Sigmoid colon (tissue), 7 donors: Measurements from ENCODE around the gene COLEC12. TPM values are rescaled to one million over a fixed set of nuclear protein-coding genes. Genes with fewer than 3 reads are reported as not detected.

Source experiments
- DNase-seq: peaks from one replicate; pipeline ENCODE4 v3.0.0-alpha.2; 2019
- H3K27ac ChIP-seq, 4 donors: fragments of 200-600 bp; sonication (generic); one replicate each; pipeline ENCODE4 v1.5.1; 2016 to 2019; ENCODE audit warnings: mild to moderate bottlenecking in 1 of 4
- H3K27me3 ChIP-seq, 3 donors: fragments of 200-600 bp; sonication (generic); one replicate each; pipeline ENCODE4 v1.5.1; 2019; ENCODE audit warnings: mild to moderate bottlenecking in 1 of 3
- H3K36me3 ChIP-seq, 4 donors: fragments of 200-600 bp; sonication (generic); one replicate each; pipeline ENCODE4 v1.5.1; 2016 to 2019
- H3K4me1 ChIP-seq, 4 donors: fragments of 200-600 bp; sonication (generic); one replicate each; pipeline ENCODE4 v1.5.1; 2017 to 2019
- H3K4me3 ChIP-seq, 4 donors: fragments of 200-600 bp; sonication (generic); one replicate each; pipeline ENCODE4 v1.5.1; 2017 to 2019; ENCODE audit warnings: mild to moderate bottlenecking in 2 of 4, moderate library complexity in 1 of 4
- H3K9me3 ChIP-seq, 4 donors: fragments of 200-600 bp in 3 of 4; sonication (generic) in 3 of 4; one replicate each; pipeline versions ENCODE4 v1.5.1 to v1.6.1; 2013 to 2019
- EP300 ChIP-seq, 4 donors: sonication (generic); formaldehyde crosslinking; IDR thresholded peaks; one replicate each; pipeline ENCODE4 v1.6.1; 2017; ENCODE audit warnings: antibody characterized with exemption in 4 of 4
- POLR2A ChIP-seq, 2 donors: fragments of 450-650 bp; IDR thresholded peaks; one replicate each; pipeline ENCODE4 v1.6.1; 2016; ENCODE audit warnings: antibody characterized with exemption in 2 of 2, mild to moderate bottlenecking in 2 of 2, moderate library complexity in 2 of 2
- POLR2AphosphoS5 ChIP-seq, 4 donors: sonication (generic); formaldehyde crosslinking; IDR thresholded peaks; one replicate each; pipeline ENCODE4 v1.6.1; 2017; ENCODE audit warnings: antibody characterized with exemption in 4 of 4
- WGBS, 2 donors: extraction: QIAGEN DNeasy Blood & Tissue Kit; methylation state at CpG; one replicate each; pipeline ENCODE4 v1.1.7; 2013; 5-methylcytosine and 5-hydroxymethylcytosine counted together
- intact Hi-C: fragments of 100-400 bp; cut with DNase I; formaldehyde crosslinking; loops from one replicate; pipeline ENCODE4 v1.15.1; 2023
- polyA plus RNA-seq, 3 donors: library from polyadenylated mRNA; stranded (reverse); fragments of 200-250 nt; gene quantifications; one replicate each; pipeline ENCODE4 v1.2.3, GENCODE V29; 2013
- total RNA-seq, 4 donors: library from RNA; depleted of rRNA; stranded (reverse); fragments of >200 nt; gene quantifications; one replicate each; pipeline ENCODE4 v1.1.0, GENCODE V29; 2016
- TF ChIP-seq, protein P1 (sequence below), 4 experiments: fragments of 450-650 bp in 3 of 4; fragments of 200-600 bp in 1 of 4; IDR thresholded peaks; one replicate each; pipeline ENCODE4 v1.5.1; 2016 to 2019; ENCODE audit warnings: antibody characterized with exemption in 4 of 4, mild to moderate bottlenecking in 3 of 4, moderate library complexity in 2 of 4
- donor health status: healthy with polysubstance abuse.
- donor health status: Bipolar disorder and iron deficiency.
- donor health status: healthy.

The COLEC12 gene
- total and polyA plus RNA-seq, 7 donors, result 0.69 to 24.7 (median 15.9) TPM

DNA sequence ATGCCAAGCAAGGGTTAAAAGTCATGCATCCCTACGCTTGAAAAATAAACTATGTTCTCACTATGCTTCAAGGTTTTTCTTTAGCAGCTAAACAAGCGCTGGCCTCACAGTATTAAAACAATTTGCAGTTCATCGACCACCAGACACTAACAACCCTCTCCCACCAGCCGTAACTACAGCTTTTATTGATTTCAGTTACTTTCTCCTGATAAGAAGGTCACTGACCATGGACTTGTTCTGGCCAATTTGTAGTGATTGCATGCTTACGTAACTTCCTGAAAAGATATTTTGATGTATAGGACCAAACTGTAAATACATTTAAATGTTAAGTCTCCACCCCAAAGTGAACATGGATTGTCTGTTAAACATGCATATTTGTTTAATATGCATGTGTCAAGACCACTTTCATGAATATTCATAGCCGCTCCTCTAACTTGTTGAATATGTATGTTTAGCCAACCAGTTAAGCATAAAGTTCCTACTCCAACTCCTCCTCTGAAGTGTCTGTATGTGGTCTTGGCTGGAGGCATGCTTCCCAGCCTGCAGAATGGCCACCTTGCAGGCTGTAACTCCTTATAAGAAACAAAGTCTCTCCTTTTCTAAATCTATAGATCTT is 230.9 kb downstream of the COLEC12 start:
- Histone ChIP-seq H3K36me3 (peaks cover 0 to 7% (median under 1%) of the 10 kb centered on the region in 4 donors), H3K4me3 (no peak overlapping the region), H3K9me3 (no peaks in the 10 kb centered on the region), H3K27me3 (no peaks in the 10 kb centered on the region), H3K4me1 (peaks cover 0 to 26% (median 16%) of the 10 kb centered on the region in 4 donors), H3K27ac (no peak overlapping the region)
- 76 to 82% methylated on average over 6 of the region's 6 CpGs for WGBS, 2 donors
- TF ChIP-seq POLR2AphosphoS5 (IDR thresholded peaks at IDR 0.05) (no peak), POLR2A (IDR thresholded peaks at IDR 0.05) (no peak), EP300 (IDR thresholded peaks at IDR 0.05) (no peak)
- TF ChIP-seq, protein P1, sequence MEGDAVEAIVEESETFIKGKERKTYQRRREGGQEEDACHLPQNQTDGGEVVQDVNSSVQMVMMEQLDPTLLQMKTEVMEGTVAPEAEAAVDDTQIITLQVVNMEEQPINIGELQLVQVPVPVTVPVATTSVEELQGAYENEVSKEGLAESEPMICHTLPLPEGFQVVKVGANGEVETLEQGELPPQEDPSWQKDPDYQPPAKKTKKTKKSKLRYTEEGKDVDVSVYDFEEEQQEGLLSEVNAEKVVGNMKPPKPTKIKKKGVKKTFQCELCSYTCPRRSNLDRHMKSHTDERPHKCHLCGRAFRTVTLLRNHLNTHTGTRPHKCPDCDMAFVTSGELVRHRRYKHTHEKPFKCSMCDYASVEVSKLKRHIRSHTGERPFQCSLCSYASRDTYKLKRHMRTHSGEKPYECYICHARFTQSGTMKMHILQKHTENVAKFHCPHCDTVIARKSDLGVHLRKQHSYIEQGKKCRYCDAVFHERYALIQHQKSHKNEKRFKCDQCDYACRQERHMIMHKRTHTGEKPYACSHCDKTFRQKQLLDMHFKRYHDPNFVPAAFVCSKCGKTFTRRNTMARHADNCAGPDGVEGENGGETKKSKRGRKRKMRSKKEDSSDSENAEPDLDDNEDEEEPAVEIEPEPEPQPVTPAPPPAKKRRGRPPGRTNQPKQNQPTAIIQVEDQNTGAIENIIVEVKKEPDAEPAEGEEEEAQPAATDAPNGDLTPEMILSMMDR (IDR thresholded peaks at IDR 0.05), result no peak
- no peak for DNase-seq
- intact Hi-C loops, result loop anchor here (10.0 kb wide), 2 partner anchors 445 to 545 kb away; partner anchors contain the start of genes ENOSF1 and YES1

DNA sequence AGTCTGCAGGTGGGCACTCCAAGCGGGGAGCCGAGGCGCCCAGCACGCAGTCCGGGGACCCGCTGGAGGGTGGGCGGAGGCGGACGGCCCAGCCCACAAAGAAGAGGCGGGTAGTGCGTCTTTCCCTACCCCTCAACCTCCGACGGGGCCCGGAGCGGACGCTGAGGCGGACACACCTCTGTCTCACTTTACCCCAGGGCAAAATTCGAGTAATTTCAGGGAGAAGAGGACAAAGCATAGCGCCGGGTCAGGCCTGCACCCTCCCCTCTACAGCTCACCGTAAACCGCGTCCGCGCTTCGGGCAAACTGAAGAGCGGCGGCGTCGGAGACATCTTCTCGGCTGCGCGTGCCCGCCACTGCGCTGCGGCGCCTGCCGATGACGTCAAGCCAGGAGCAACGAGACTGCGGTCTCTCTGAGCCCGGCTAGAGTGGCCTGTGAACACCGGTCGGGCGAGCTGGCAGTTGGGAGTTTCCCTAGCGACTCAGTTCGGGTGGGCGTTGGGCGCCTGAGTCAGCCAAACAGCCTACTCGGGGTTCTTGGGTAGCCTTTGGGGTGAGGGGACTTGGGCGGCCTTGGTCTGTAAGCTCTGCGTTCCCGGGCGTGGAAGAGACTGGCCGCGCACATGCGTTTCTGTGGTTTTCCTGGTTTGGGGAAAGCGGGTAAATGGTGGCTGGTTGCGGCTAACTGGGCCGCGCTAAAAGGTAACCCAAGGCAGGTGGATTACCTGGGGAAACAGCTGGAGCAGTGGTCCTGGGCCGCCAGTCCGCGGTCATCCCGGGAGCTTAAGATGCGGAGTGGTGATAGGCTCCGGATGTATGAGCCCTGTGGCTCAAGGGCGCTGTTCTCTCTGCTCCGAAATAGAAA is 232.6 kb downstream of the COLEC12 start, which contains the start of gene THOC1:
Gene THOC1, minus strand, starts transcription at position 360 of the 865 bp plus-strand sequence. Its CDS starts 28 bp downstream, at position 332.
- H3K4me1 ChIP-seq, result peaks cover 0 to 26% (median 16%) of the 10 kb centered on the region in 4 donors
- TF ChIP-seq, protein P1 (IDR thresholded peaks at IDR 0.05), result no peak
- TF ChIP-seq POLR2A (IDR thresholded peaks at IDR 0.05), result peak; percentile 71 to 84
- peak in 1 of 4 donors; percentile 9 for TF ChIP-seq EP300 (IDR thresholded peaks at IDR 0.05)
- TF ChIP-seq POLR2AphosphoS5 (IDR thresholded peaks at IDR 0.05), result peak; percentile 87 to 94 (median 93)
- no peaks in the 10 kb centered on the region for H3K9me3 ChIP-seq
- peaks cover 0 to 24% (median 6%) of the 10 kb centered on the region in 4 donors for H3K36me3 ChIP-seq
- H3K27me3 ChIP-seq, result no peaks in the 10 kb centered on the region
- WGBS, 2 donors, result 0% methylated on average over 69 of the region's 69 CpGs
- intact Hi-C loops, result loop anchor here (10.0 kb wide), 2 partner anchors 447 to 547 kb away; partner anchors contain the start of genes ENOSF1 and YES1
- DNase-seq, result peak; percentile 96
- peak within 1 kb of the TSS; percentile 82 to 87 (median 85) for H3K27ac ChIP-seq
- H3K4me3 ChIP-seq, result peak within 1 kb of the TSS; percentile 73 to 91 (median 75)

DNA sequence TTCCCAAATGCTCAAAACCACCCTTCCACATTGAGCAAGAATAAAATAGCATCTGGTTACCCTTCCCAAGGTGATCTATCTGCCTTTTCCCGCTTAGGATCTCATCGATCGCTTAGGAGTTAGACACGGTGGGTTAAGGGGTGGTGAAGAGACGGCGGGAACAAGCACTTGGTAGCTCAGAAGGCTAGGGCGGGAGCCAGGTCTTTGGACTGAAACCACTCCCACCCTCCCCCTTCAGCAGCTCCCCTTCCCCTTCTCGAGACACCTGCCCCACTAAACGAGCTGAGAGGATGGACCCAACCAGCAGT is 233.2 kb downstream of the COLEC12 start:
- H3K36me3 ChIP-seq, result peaks cover 0 to 29% (median 6%) of the 10 kb centered on the region in 4 donors
- TF ChIP-seq EP300 (IDR thresholded peaks at IDR 0.05) (no peak), POLR2AphosphoS5 (IDR thresholded peaks at IDR 0.05) (no peak), POLR2A (IDR thresholded peaks at IDR 0.05) (no peak)
- TF ChIP-seq, protein P1 (IDR thresholded peaks at IDR 0.05), result no peak
- H3K4me3 ChIP-seq, result peak overlapping the region; percentile 73 to 91 (median 75)
- 0 to 1% methylated on average over 9 of the region's 9 CpGs for WGBS, 2 donors
- intact Hi-C loops, result loop anchor here (10.0 kb wide), 2 partner anchors 447 to 547 kb away; partner anchors contain the start of genes ENOSF1 and YES1
- no peaks in the 10 kb centered on the region for H3K27me3 ChIP-seq
- DNase-seq, result no peak
- peaks cover 0 to 26% (median 16%) of the 10 kb centered on the region in 4 donors for H3K4me1 ChIP-seq
- peak overlapping the region; percentile 82 to 87 (median 85) for H3K27ac ChIP-seq
- no peaks in the 10 kb centered on the region for H3K9me3 ChIP-seq

Other genes starting within 250 kb of the COLEC12 start
- 10 to 100 TPM; 40.8 to 71.2 (median 46.9) TPM for gene THOC1, start 232.7 kb downstream of the COLEC12 start, total RNA-seq
- 10 to 100 TPM in 1 of 3 donors, 1 to 10 TPM in 2; 7.2 to 21.4 (median 9.6) TPM for gene THOC1, start 232.7 kb downstream of the COLEC12 start, polyA plus RNA-seq
- gene CETN1, start 79.7 kb upstream of the COLEC12 start, total RNA-seq, result not detected
- gene CETN1, start 79.7 kb upstream of the COLEC12 start, polyA plus RNA-seq, result not detected
- 1 to 10 TPM in 1 of 4 donors, not detected in 3; 2.4 TPM for gene CLUL1, start 96.3 kb upstream of the COLEC12 start, total RNA-seq
- gene CLUL1, start 96.3 kb upstream of the COLEC12 start, polyA plus RNA-seq, result under 1 TPM in 1 of 3 donors, not detected in 2; 0.15 TPM
- gene TYMS, start 157.0 kb upstream of the COLEC12 start, total RNA-seq, result 1 to 10 TPM in 3 of 4 donors, under 1 TPM in 1; 0.55 to 3.0 (median 1.1) TPM
- gene TYMS, start 157.0 kb upstream of the COLEC12 start, polyA plus RNA-seq, result 10 to 100 TPM in 2 of 3 donors, 1 to 10 TPM in 1; 7.8 to 62.0 (median 17.3) TPM
- gene ENOSF1, start 211.9 kb upstream of the COLEC12 start, total RNA-seq, result 10 to 100 TPM; 37.5 to 56.9 (median 52.7) TPM
- 10 to 100 TPM; 16.8 to 43.6 (median 34.4) TPM for gene ENOSF1, start 211.9 kb upstream of the COLEC12 start, polyA plus RNA-seq